Right forelimb (tissue), 1 donor: ENCODE measurements around the gene NIBAN1.

Experiments used
- DNase-seq: peaks from one replicate; pipeline ENCODE4 v3.0.0-alpha.2; 2018

The NIBAN1 gene

GRCh38 chr1:184945678-184946412, 28.5 kb downstream of the NIBAN1 start:
- DNase-seq, result no peak

DNA sequence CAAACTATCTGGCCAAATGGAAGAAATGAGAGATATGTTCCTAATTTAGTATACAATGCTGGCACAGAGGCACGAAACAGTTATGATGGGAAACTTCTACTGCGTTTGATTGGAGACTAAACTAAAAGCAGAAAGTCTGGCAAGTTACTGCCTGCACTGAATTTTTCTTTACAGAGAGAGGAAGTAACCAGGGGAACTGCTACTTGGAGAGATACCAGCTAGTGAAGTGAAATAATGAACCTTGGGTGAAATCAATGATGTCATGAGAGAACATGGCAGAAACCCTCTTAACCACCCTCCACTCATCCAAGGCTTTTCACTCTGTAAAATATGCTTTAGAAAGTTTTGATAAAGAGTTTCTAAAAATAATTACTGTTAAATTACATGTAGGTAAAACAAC, 29.3 kb downstream of the NIBAN1 start:
- DNase-seq, result no peak

- no peak for DNase-seq
Observed at GRCh38 chr1:184943998-184944397, 30.3 kb downstream of the NIBAN1 start.

GRCh38 chr1:184941735-184942134, 32.6 kb downstream of the NIBAN1 start:
- DNase-seq, result no peak

DNA sequence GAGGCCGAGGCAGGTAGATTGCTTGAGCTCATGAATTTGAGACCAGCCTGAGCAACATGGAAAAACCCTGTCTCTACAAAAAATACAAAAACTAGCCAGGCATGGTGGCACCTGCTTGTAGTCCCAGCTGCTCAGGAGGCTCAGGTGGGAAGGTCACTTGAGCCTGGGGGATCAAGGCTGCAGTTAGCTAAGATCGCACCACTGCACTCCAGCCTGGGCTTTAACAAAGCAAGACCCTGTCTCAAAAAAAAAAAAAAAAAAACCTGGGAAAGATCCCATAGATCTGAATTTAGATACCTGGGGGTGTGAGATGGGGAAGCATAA, 32.9 kb downstream of the NIBAN1 start:
- DNase-seq, result no peak

DNA sequence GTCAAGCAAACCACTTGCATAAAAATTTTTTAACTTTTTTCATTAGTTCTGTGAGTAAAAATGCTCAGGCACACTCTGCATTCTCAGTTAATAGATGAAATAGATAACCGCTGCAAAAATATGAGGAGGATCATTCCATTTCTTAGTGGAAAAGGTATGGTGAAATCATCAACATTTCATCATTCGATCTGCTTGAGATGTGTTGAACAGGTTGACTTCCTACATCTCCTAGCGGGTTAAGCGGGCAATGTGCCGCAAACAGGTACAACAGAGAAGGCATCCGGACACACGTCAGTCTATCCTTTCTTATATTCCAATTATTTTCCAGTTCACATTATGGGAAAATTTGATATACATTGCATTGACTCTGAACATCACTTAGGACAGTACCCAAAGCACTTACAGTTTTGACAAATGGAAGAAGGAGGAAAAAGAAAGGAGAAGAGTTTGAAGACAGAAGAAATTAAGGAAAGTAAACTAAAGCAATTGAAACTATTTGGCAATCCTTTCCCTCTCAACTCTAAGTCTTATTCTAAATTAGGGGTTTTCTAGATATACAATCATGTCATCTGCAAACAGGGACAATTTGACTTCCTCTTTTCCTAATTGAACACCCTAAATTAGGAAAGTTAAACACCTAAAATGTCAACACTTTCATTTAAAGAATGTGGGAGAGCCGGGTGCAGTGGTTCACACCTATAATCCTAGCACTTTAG, 33.5 kb downstream of the NIBAN1 start:
- no peak for DNase-seq

DNA sequence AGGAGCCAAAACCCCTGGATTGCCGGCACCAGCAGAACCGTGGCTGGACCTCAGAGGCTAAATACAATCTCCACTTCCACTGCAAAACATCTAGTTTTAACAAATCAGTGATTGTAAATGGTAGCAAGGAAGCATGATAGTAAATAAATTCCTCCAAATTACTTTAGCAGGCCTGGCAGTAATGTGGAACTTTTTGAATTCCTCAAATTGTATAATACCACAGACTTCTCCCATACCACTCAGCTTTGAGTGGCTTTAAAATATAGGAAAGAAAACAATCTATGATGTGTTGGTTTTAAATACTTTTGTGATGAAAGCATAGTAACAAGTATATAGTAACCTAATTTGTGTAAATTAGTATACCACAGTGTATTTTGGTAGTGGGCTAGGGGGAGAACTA, 34.1 kb downstream of the NIBAN1 start:
- DNase-seq, result no peak

- no peak for DNase-seq
Observed at GRCh38 chr1:184937729-184938128, 36.6 kb downstream of the NIBAN1 start.

GRCh38 chr1:184935920-184936798, 38.1 kb downstream of the NIBAN1 start:
- no peak for DNase-seq

DNA sequence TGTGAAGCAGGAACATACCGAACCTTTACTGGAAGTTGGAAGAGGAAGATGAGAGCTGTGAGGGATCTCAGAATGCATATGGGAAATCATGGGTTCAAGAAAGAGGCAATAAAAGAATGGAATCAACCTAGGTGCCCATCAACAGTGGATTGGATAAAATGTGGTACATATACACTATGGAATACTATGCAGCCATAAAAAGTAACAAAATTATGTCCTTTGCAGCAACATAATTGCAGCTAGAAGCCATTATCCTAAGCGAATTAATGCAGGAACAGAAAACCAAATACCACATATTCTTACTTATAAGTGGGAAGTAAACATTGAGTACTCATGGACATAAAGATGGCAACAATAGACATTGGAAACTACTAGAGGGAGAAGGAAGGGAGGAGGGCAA, 40.4 kb downstream of the NIBAN1 start:
- DNase-seq, result no peak

DNA sequence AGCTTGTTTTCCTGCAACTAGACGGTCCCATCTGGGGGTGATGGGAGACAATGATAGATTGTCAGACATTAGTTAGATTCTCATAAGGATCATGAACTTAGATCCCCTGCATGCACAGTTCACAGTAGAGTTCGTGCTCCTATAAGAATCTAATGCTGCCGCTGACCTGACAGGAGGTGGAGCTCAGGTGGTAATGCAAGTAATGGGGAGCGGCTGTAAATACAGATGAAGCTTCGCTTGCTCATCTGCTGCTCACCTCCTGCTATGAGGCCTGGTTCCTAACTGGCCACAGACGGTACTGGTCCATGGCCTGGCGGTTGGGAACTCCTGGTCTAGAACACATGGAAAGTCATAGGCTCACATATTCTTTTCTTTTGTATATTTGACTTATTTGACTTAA, 42.0 kb downstream of the NIBAN1 start:
- no peak for DNase-seq

DNA sequence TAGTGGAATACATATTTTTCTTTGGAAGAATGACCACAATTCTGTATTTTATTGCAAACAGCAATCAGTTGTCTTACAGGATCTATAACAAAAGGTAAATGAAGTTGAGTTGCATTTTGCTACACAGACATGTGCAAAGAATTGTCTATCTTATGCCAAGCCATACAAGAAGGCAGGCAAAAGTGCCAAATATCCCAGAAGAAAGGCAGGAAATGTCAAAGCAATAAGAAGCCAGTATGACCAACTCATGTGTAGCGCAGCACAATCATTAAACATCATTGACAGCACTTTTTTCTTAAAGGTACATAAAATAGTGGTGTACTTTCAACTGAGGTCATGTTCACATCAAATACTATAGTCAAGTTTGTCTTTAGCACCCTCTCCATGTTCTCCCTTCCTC, 42.7 kb downstream of the NIBAN1 start:
- DNase-seq, result no peak

DNA sequence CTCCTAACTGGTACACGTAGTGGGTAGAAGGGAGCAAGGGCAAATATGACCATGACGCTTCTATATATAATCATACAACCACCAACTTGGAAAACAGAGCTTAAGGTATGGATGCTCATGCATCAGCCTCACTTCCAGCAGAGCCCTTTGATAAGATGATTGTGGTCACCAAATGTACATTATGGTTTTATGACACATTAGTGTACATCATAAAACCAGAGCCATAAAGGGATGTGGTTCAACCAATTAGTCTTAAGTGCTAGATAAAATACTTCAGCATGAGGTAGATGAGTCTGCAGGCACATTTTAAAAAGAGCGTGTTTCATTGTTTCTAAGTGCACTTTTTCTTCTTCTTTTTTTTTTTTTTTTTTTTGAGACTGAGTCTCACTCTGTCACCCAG, 43.7 kb downstream of the NIBAN1 start:
- no peak for DNase-seq

DNA sequence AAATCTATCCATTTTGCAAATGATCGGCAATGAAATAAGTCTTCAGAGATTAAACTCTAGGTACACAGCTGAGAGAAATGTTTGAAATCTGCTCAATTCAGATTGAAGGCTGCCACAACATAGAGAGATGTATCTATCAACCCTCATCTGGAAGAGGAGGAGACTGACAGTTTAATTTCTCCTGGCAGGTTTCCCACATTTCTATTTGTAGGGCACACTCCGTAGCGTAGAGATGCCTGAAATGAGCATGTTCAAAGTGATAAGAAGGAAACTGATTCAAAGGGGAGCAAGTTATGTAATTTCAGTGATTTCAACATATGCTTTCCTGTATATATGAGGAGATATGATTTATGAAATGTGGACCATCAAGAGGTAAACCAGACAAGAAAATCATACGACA, 44.1 kb downstream of the NIBAN1 start:
- DNase-seq, result no peak

- no peak for DNase-seq
Observed at GRCh38 chr1:184929711-184930202, 44.6 kb downstream of the NIBAN1 start.

GRCh38 chr1:184928394-184928793, 45.9 kb downstream of the NIBAN1 start:
- no peak for DNase-seq
